ENCODE results near the gene PRDX6.

- no peak for TF ChIP-seq POLR2A (IDR thresholded peaks at IDR 0.05)
- TF ChIP-seq, protein P1, sequence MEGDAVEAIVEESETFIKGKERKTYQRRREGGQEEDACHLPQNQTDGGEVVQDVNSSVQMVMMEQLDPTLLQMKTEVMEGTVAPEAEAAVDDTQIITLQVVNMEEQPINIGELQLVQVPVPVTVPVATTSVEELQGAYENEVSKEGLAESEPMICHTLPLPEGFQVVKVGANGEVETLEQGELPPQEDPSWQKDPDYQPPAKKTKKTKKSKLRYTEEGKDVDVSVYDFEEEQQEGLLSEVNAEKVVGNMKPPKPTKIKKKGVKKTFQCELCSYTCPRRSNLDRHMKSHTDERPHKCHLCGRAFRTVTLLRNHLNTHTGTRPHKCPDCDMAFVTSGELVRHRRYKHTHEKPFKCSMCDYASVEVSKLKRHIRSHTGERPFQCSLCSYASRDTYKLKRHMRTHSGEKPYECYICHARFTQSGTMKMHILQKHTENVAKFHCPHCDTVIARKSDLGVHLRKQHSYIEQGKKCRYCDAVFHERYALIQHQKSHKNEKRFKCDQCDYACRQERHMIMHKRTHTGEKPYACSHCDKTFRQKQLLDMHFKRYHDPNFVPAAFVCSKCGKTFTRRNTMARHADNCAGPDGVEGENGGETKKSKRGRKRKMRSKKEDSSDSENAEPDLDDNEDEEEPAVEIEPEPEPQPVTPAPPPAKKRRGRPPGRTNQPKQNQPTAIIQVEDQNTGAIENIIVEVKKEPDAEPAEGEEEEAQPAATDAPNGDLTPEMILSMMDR (IDR thresholded peaks at IDR 0.05) = no peak
Measured at GRCh38 chr1:173436841-173437428, 40.2 kb upstream of the PRDX6 start.
